ENCODE measurements around the gene KCNJ4. TPM values are rescaled to one million over a fixed set of nuclear protein-coding genes. Genes with fewer than 3 reads are reported as not detected.

The KCNJ4 gene
- total RNA-seq, 1 experiment from 2014 or later: 0.92 TPM

DNA sequence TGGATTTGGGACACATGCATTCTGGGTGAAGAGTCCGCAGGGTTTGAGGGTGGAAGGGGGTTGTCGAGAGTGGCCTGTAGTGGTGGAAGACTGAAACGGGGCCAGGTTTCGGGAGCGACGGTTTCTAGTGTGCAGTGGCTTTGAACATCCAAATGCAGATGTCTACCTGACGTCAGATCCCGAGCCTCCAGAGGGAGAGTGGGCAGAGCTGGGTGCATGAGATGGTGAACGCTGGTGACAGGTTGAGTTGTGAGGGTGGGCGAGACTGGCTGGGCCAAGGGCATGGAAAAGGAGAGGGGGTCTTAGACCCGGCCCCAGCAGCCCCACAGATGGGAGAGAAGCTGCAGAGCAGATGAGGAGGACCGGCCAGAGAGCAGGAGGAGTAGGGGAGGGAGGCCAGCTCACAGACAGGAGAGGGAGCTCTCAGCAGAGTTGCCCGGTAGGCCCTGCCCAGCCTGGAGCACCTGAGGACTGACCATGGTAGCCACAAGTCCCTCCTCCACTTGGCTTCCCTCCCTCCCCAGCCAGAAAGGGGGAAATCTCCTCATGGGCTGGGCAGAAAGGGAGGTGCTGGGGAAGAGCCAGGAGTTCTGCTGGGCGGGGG is 14.2 kb downstream of the KCNJ4 start:
- Histone ChIP-seq H3T11ph (ENCODE audit: low read length) (no peak overlapping the region), H3K9me3 (ENCODE audit: control insufficient read depth, low read depth, low read length) (no peaks in the 10 kb centered on the region), H3K79me1 (ENCODE audit: insufficient read depth, low read depth, low read length, poor library complexity, severe bottlenecking) (no peaks in the 10 kb centered on the region), H3K27ac (ENCODE audit: insufficient read length, low read depth, low read length) (no peak overlapping the region), H3K23me2 (ENCODE audit: insufficient read length, low read depth, low read length, poor library complexity, severe bottlenecking) (peaks cover 2% of the 10 kb centered on the region), H3K23ac (ENCODE audit: insufficient read length, low read depth, low read length) (no peak overlapping the region), H3K4me1 (ENCODE audit: insufficient read depth, low read length) (no peaks in the 10 kb centered on the region), H4K91ac (ENCODE audit: insufficient read length, low read depth, low read length) (no peak overlapping the region), H3K79me2 (ENCODE audit: insufficient read depth, low read length) (no peaks in the 10 kb centered on the region), H4K5ac (ENCODE audit: insufficient read length, low read depth, low read length) (no peak overlapping the region), H3K9ac (ENCODE audit: extremely low read depth, insufficient read length, low read length) (no peak overlapping the region), H2BK20ac (ENCODE audit: low read depth, low read length, poor library complexity, severe bottlenecking) (no peak overlapping the region), H2BK5ac (ENCODE audit: insufficient read length, low read length) (no peak overlapping the region), H3K56ac (ENCODE audit: insufficient read length, low read depth, low read length) (no peak overlapping the region), H3K4me2 (ENCODE audit: insufficient read depth, insufficient read length, low read length) (no peak overlapping the region), H4K8ac (replicated peaks; ENCODE audit: insufficient read length, low read depth, low read length) (no peak overlapping the region), H2AK5ac (ENCODE audit: insufficient read length, low read length) (no peak overlapping the region), H3K4ac (ENCODE audit: low read depth, low read length) (no peak overlapping the region), H2BK15ac (ENCODE audit: low read depth, low read length) (no peak overlapping the region), H4K20me1 (ENCODE audit: control insufficient read depth, insufficient read depth, insufficient read length) (no peaks in the 10 kb centered on the region), H2AFZ (ENCODE audit: low read length) (no peak overlapping the region), H2BK12ac (ENCODE audit: insufficient read length, low read depth, low read length) (no peak overlapping the region), H3K27me3 (ENCODE audit: insufficient read depth, low read length) (no peaks in the 10 kb centered on the region), H3K14ac (ENCODE audit: insufficient read depth, low read length) (no peak overlapping the region; the same call in 1 of the 2 replicates), H2BK120ac (ENCODE audit: low read depth, low read length, poor library complexity, severe bottlenecking) (no peak overlapping the region), H3K18ac (ENCODE audit: insufficient read length, low read depth, low read length) (no peak overlapping the region)
- Mint-ChIP-seq H3K36me3 (ENCODE audit: insufficient read depth in 1 of 3, low read depth in 3 of 3) (no peaks in the 10 kb centered on the region), H3K27ac (no peak overlapping the region), H3K4me3 (no peak overlapping the region; a peak in 1 of 5 replicates), H3K27me3 (ENCODE audit: low read depth) (peaks cover 11% of the 10 kb centered on the region), H3K9me3 (no peaks in the 10 kb centered on the region; a peak in 1 of 5 replicates), H3K4me1 (peaks cover 6 to 21% of the 10 kb centered on the region in 2 experiments)
- DNase-seq: no peak
- TF ChIP-seq, protein P1, sequence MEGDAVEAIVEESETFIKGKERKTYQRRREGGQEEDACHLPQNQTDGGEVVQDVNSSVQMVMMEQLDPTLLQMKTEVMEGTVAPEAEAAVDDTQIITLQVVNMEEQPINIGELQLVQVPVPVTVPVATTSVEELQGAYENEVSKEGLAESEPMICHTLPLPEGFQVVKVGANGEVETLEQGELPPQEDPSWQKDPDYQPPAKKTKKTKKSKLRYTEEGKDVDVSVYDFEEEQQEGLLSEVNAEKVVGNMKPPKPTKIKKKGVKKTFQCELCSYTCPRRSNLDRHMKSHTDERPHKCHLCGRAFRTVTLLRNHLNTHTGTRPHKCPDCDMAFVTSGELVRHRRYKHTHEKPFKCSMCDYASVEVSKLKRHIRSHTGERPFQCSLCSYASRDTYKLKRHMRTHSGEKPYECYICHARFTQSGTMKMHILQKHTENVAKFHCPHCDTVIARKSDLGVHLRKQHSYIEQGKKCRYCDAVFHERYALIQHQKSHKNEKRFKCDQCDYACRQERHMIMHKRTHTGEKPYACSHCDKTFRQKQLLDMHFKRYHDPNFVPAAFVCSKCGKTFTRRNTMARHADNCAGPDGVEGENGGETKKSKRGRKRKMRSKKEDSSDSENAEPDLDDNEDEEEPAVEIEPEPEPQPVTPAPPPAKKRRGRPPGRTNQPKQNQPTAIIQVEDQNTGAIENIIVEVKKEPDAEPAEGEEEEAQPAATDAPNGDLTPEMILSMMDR (conservative IDR thresholded peaks at IDR 0.05): no peak
- no CpG with 5 or more reads among the region's 14 CpGs for WGBS (ENCODE audit: extremely low coverage, insufficient read length, low lambda C conversion rate)

Data from H9 (cell line).